ENCODE data around the gene BFSP1.

The BFSP1 gene

GRCh38 chr20:17470521-17470920, 60.7 kb downstream of the BFSP1 start:
- no peaks in the 10 kb centered on the region for H3K36me3 Mint-ChIP-seq (ENCODE audit: insufficient read depth)
- H3K9me3 Mint-ChIP-seq, result no peaks in the 10 kb centered on the region
- peaks cover 9 to 40% of the 10 kb centered on the region in 2 donors for H3K27me3 Mint-ChIP-seq
- no peaks in the 10 kb centered on the region for H3K4me1 Mint-ChIP-seq (ENCODE audit: low read depth in 2 of 2)
- no peak overlapping the region for H3K4me3 Mint-ChIP-seq
- H3K27ac Mint-ChIP-seq, result no peak overlapping the region
- no peak for ATAC-seq (replicated peaks)
- DNase-seq, result no peak

DNA sequence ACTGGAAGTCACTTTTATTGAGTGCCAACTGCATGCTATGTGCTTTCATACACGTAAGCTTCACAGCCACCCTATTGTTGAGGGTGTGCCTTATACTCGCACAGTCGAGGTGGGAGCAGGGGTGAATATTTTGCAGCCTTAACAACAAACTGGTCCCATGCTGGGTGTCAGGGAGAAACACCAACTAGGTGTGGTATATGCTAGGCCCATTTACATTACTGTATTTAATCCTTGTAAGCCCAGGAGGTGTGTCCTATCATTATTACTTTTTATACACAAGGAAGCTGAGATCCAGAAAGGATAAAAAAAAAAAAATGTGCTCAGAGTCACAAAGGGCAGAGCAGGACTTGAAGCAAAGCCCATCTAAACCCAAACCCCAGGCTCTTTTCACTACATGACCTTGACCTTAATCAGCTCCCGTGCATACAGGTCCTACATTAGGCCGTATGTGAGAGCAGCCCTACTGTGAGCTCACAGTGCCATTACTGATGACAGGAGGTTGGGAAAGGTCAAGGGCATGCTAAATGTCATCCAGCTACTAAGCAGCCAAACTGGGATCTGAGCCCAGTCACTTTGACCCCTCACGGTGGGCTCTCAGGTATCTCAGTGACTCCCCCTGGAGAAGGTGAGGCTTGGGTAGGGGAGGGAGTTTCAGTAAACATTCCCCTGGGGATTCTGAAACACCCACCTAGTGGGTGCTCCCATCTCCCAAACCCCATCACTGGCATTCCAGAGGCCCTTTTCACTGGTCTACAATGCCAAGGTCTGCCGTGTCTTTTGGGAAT, 61.7 kb downstream of the BFSP1 start:
- Mint-ChIP-seq H3K4me3 (no peak overlapping the region), H3K27me3 (peaks cover 9 to 38% of the 10 kb centered on the region in 2 donors), H3K36me3 (ENCODE audit: insufficient read depth) (no peaks in the 10 kb centered on the region), H3K9me3 (no peaks in the 10 kb centered on the region), H3K4me1 (ENCODE audit: low read depth in 2 of 2) (no peaks in the 10 kb centered on the region), H3K27ac (no peak overlapping the region)
- DNase-seq, result no peak
- no peak for ATAC-seq (replicated peaks)

GRCh38 chr20:17468073-17468840, 62.9 kb downstream of the BFSP1 start:
- Mint-ChIP-seq H3K4me3 (no peak overlapping the region), H3K36me3 (ENCODE audit: insufficient read depth) (no peaks in the 10 kb centered on the region), H3K27ac (no peak overlapping the region), H3K9me3 (no peaks in the 10 kb centered on the region), H3K27me3 (peaks cover 9 to 40% of the 10 kb centered on the region in 2 donors), H3K4me1 (ENCODE audit: low read depth in 2 of 2) (no peaks in the 10 kb centered on the region)
- no peak for ATAC-seq (replicated peaks)
- no peak for DNase-seq

GRCh38 chr20:17467120-17467655, 64.0 kb downstream of the BFSP1 start:
- Mint-ChIP-seq H3K4me3 (no peak overlapping the region), H3K4me1 (ENCODE audit: low read depth in 2 of 2) (no peaks in the 10 kb centered on the region), H3K9me3 (no peaks in the 10 kb centered on the region), H3K27me3 (peaks cover 9 to 40% of the 10 kb centered on the region in 2 donors), H3K27ac (no peak overlapping the region), H3K36me3 (ENCODE audit: insufficient read depth) (no peaks in the 10 kb centered on the region)
- ATAC-seq (replicated peaks) (no peak), DNase-seq (no peak)

- no peak for ATAC-seq (replicated peaks)
Observed at GRCh38 chr20:17466641-17467040, 64.5 kb downstream of the BFSP1 start.

DNA sequence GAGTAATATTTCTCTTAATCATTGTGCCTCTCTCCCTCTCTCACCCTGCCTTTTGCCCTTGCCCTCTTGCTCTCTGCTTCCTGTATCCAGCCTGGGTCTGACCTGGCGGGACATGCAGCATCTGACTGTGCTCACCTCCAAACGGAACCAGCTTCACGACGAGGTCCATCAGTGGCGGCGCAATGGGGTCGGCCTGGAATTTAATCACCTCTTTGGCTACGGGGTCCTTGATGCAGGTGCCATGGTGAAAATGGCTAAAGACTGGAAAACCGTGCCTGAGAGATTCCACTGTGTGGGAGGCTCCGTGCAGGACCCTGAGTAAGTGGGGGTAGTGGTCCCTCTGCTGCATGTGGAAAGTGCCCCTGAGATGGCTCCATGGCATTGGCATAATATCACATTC, 65.9 kb downstream of the BFSP1 start:
- Mint-ChIP-seq H3K27ac (no peak overlapping the region), H3K4me1 (ENCODE audit: low read depth in 2 of 2) (peaks cover 0 to 3% of the 10 kb centered on the region in 2 donors), H3K9me3 (no peaks in the 10 kb centered on the region), H3K4me3 (no peak overlapping the region), H3K36me3 (ENCODE audit: insufficient read depth) (no peaks in the 10 kb centered on the region), H3K27me3 (peaks cover 9 to 29% of the 10 kb centered on the region in 2 donors)
- DNase-seq (no peak), ATAC-seq (replicated peaks) (no peak)

More at GRCh38 chr20:17466641-17467040, 64.5 kb downstream of the BFSP1 start:
- Mint-ChIP-seq H3K4me3 (no peak overlapping the region), H3K27ac (no peak overlapping the region), H3K36me3 (ENCODE audit: insufficient read depth) (no peaks in the 10 kb centered on the region), H3K27me3 (peaks cover 9 to 38% of the 10 kb centered on the region in 2 donors), H3K4me1 (ENCODE audit: low read depth in 2 of 2) (no peaks in the 10 kb centered on the region), H3K9me3 (no peaks in the 10 kb centered on the region)
- no peak for DNase-seq

GRCh38 chr20:17463711-17464110, 67.5 kb downstream of the BFSP1 start:
- no peak overlapping the region for H3K27ac Mint-ChIP-seq
- ATAC-seq (replicated peaks) (no peak), DNase-seq (no peak)
- peaks cover 9 to 29% of the 10 kb centered on the region in 2 donors for H3K27me3 Mint-ChIP-seq
- no peak overlapping the region for H3K4me3 Mint-ChIP-seq
- H3K9me3 Mint-ChIP-seq, result no peaks in the 10 kb centered on the region
- peaks cover 0 to 7% of the 10 kb centered on the region in 2 donors for H3K4me1 Mint-ChIP-seq (ENCODE audit: low read depth in 2 of 2)
- H3K36me3 Mint-ChIP-seq (ENCODE audit: insufficient read depth), result no peaks in the 10 kb centered on the region

GRCh38 chr20:17461941-17462340, 69.2 kb downstream of the BFSP1 start:
- peaks cover 17 to 28% of the 10 kb centered on the region in 2 donors for H3K27me3 Mint-ChIP-seq

DNA sequence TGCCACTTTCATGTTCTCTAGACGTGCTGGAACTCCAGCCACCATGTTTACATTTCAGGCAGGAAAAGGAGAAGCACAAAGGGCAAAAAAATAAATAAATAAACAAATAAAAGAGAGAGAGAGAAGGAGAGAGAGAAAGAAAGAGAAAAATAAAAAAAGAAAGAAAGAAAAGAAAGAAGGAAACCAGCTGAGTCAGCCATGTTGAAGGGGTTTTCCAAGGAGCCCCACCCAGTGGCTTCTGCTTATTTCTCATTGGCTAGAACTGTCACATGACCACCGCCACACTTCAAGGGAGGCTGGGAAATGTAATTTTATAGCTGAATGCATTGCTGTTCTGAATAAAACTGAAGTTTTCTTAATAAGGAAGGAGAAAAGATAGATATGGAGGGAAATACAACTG, 71.1 kb downstream of the BFSP1 start:
- H3K9me3 Mint-ChIP-seq, result no peaks in the 10 kb centered on the region
- H3K4me3 Mint-ChIP-seq, result no peak overlapping the region
- H3K36me3 Mint-ChIP-seq (ENCODE audit: insufficient read depth), result no peaks in the 10 kb centered on the region
- peaks cover 29 to 39% of the 10 kb centered on the region in 2 donors for H3K27me3 Mint-ChIP-seq
- H3K4me1 Mint-ChIP-seq (ENCODE audit: low read depth in 2 of 2), result peaks cover 0 to 7% of the 10 kb centered on the region in 2 donors
- DNase-seq (no peak), ATAC-seq (replicated peaks) (no peak)
- no peak overlapping the region for H3K27ac Mint-ChIP-seq

More at GRCh38 chr20:17461941-17462340, 69.2 kb downstream of the BFSP1 start:
- no peaks in the 10 kb centered on the region for H3K9me3 Mint-ChIP-seq
- no peak overlapping the region for H3K4me3 Mint-ChIP-seq
- peak overlapping the region in 1 of 2 donors; percentile 52 for H3K27ac Mint-ChIP-seq
- DNase-seq (no peak), ATAC-seq (replicated peaks) (no peak)
- peaks cover 0 to 7% of the 10 kb centered on the region in 2 donors for H3K4me1 Mint-ChIP-seq (ENCODE audit: low read depth in 2 of 2)
- H3K36me3 Mint-ChIP-seq (ENCODE audit: insufficient read depth), result no peaks in the 10 kb centered on the region

DNA sequence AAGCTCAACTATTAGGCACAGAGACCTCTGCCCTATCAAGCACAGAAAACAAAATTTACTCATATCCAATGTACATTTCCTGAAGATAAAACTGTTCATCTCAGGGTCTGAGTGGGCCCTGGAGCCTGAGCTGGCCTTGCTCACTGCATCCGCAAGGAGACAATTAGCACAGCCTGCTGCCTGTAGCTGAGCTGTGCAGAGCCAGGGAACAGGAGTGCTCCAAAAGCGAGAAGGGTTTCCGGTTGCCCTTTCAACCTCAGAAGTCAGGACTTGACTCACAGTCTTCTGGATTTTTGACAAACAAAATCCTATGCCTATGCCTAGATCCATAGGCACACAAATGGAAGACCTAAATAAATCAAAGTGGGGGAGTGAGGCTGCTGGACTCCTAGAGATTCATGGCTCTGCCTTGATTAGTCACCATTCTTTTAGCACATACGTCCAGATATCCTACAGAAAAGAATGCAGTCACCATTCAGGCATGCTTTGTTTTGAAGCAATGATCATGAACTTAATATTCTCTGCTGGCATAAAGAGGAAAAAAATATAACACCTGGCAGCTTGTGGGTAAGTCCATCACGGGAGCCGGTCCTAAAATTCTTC, 73.5 kb downstream of the BFSP1 start:
- H3K4me3 Mint-ChIP-seq, result no peak overlapping the region
- DNase-seq (no peak), ATAC-seq (replicated peaks) (no peak)
- H3K27ac Mint-ChIP-seq, result no peak overlapping the region
- H3K36me3 Mint-ChIP-seq (ENCODE audit: insufficient read depth), result no peaks in the 10 kb centered on the region
- H3K4me1 Mint-ChIP-seq (ENCODE audit: low read depth in 2 of 2), result peaks cover 0 to 7% of the 10 kb centered on the region in 2 donors
- H3K9me3 Mint-ChIP-seq, result no peaks in the 10 kb centered on the region
- peaks cover 50 to 52% of the 10 kb centered on the region in 2 donors for H3K27me3 Mint-ChIP-seq

DNA sequence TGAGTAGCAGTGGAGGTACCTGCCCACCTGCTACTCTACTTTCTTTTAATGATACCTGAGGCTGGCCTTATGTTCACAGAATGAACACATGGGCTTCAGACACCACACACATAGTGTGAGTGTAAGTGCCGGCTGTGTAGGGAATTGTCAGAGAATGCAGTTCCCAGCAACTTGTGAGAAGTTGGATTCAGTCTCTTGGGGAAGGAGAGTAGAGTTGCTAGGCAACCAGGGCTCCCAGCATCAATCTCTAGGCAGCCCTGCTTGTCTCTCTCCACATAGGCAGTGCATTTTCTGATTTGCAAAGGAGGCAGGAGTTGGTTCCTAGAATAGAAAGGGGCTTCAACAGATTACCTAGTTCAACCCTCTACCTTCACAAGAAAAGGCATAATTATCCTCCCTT, 74.1 kb downstream of the BFSP1 start:
- Mint-ChIP-seq H3K27me3 (peaks cover 56 to 58% of the 10 kb centered on the region in 2 donors), H3K4me1 (ENCODE audit: low read depth in 2 of 2) (peaks cover 0 to 7% of the 10 kb centered on the region in 2 donors), H3K9me3 (no peaks in the 10 kb centered on the region), H3K27ac (no peak overlapping the region), H3K4me3 (no peak overlapping the region), H3K36me3 (ENCODE audit: insufficient read depth) (no peaks in the 10 kb centered on the region)
- no peak for DNase-seq
- ATAC-seq (replicated peaks), result no peak

GRCh38 chr20:17456279-17456678, 74.9 kb downstream of the BFSP1 start:
- DNase-seq (no peak), ATAC-seq (replicated peaks) (no peak)
- H3K36me3 Mint-ChIP-seq (ENCODE audit: insufficient read depth), result no peaks in the 10 kb centered on the region
- H3K27ac Mint-ChIP-seq, result no peak overlapping the region
- H3K27me3 Mint-ChIP-seq, result peaks cover 62 to 66% of the 10 kb centered on the region in 2 donors
- no peaks in the 10 kb centered on the region for H3K9me3 Mint-ChIP-seq
- H3K4me3 Mint-ChIP-seq, result no peak overlapping the region
- H3K4me1 Mint-ChIP-seq (ENCODE audit: low read depth in 2 of 2), result peaks cover 0 to 7% of the 10 kb centered on the region in 2 donors

GRCh38 chr20:17453592-17453991, 77.6 kb downstream of the BFSP1 start:
- Mint-ChIP-seq H3K4me3 (no peak overlapping the region), H3K36me3 (ENCODE audit: insufficient read depth) (no peaks in the 10 kb centered on the region), H3K27me3 (peaks cover 68 to 72% of the 10 kb centered on the region in 2 donors), H3K9me3 (no peaks in the 10 kb centered on the region), H3K4me1 (ENCODE audit: low read depth in 2 of 2) (no peaks in the 10 kb centered on the region), H3K27ac (no peak overlapping the region)
- no peak for ATAC-seq (replicated peaks)
- DNase-seq, result no peak

All from effector memory CD8-positive, alpha-beta T cell (primary cell).